IMR-90 (cell line): ENCODE data around the gene ARHGEF17. TPM values are rescaled to one million over a fixed set of nuclear protein-coding genes. Genes with fewer than 3 reads are reported as not detected.

Experiments
- ATAC-seq: fragments of 200-7000 bp; cut with Tn5 transposase; 2 replicates; pipeline ENCODE4 v1.9.1; 2020; ENCODE audit warnings: low read depth, mild to moderate bottlenecking, moderate library complexity
- BruUV-seq: library from RNA; stranded (reverse); fragments of 400-500 nt; replicated peaks from 2 replicates; lab custom pipeline; 2021; lab: Mats Ljungman, UMichigan
- CTCF ChIA-PET: fragments of 300-600 bp; formaldehyde crosslinking; extraction: SDS; loops from one replicate; lab custom pipeline; 2021; ENCODE audit warnings: antibody characterized with exemption; lab: Yijun Ruan, JAX
- POLR2A ChIA-PET: fragments of 300-600 bp; sonication (Branson Sonifier 250); formaldehyde crosslinking; loops from one replicate; lab custom pipeline; 2022; ENCODE audit warnings: antibody characterized with exemption; ENCODE audit not compliant: unreplicated experiment; lab: Charles Lee
- DNase-seq: peaks from one replicate; pipeline ENCODE4 v3.0.0; 2013
- H2AFZ ChIP-seq: replicated peaks from 2 replicates; pipeline ENCODE3; 2013; ENCODE audit warnings: low read length, mild to moderate bottlenecking; ENCODE audit not compliant: poor library complexity
- H2AK5ac ChIP-seq: 2 replicates; pipeline ENCODE4 v1.6.1; 2013; ENCODE audit warnings: low read depth, low read length, inconsistent platforms
- H2AK9ac ChIP-seq: replicated peaks from 2 replicates; pipeline ENCODE3; 2013; ENCODE audit warnings: mild to moderate bottlenecking, low read depth, low read length, moderate library complexity; ENCODE audit not compliant: poor library complexity
- H2BK120ac ChIP-seq: 2 replicates; pipeline ENCODE4 v1.6.1; 2013; ENCODE audit warnings: low read depth, low read length, inconsistent platforms
- H2BK15ac ChIP-seq: 3 replicates; pipeline ENCODE4 v1.6.1; 2013; ENCODE audit warnings: low read depth, low read length, inconsistent platforms
- H2BK20ac ChIP-seq: 2 replicates; pipeline ENCODE4 v1.6.1; 2013; ENCODE audit warnings: low read depth, mild to moderate bottlenecking, inconsistent platforms, low read length, moderate library complexity
- H2BK5ac ChIP-seq: 2 replicates; pipeline ENCODE4 v1.6.1; 2013; ENCODE audit warnings: mild to moderate bottlenecking, low read depth, low read length, inconsistent platforms; ENCODE audit not compliant: poor library complexity, severe bottlenecking
- H3K14ac ChIP-seq: replicated peaks from 2 replicates; pipeline ENCODE4 v1.6.1; 2013; ENCODE audit warnings: low read depth, low read length, inconsistent platforms
- H3K18ac ChIP-seq: 2 replicates; pipeline ENCODE4 v1.6.1; 2013; ENCODE audit warnings: low read depth, low read length, control low read depth
- H3K23ac ChIP-seq: 2 replicates; pipeline ENCODE4 v1.6.1; 2013; ENCODE audit warnings: low read depth, low read length, inconsistent platforms
- H3K27ac ChIP-seq: 2 replicates; pipeline ENCODE4 v1.5.1; 2013; ENCODE audit warnings: mild to moderate bottlenecking, control low read depth, low read length; ENCODE audit not compliant: insufficient read depth
- H3K27me3 ChIP-seq: 2 replicates; pipeline ENCODE4 v1.6.1; 2013; ENCODE audit warnings: low read length; ENCODE audit not compliant: control insufficient read depth, insufficient read depth
- H3K36me3 ChIP-seq: 2 replicates; pipeline ENCODE4 v1.6.1; 2013; ENCODE audit warnings: low read length, mixed read lengths; ENCODE audit not compliant: control insufficient read depth, insufficient read depth
- H3K4ac ChIP-seq: 2 replicates; pipeline ENCODE4 v1.6.1; 2013; ENCODE audit warnings: low read depth, low read length, inconsistent platforms
- H3K4me1 ChIP-seq: 2 replicates; pipeline ENCODE4 v1.6.1; 2013; ENCODE audit warnings: low read length, mixed read lengths; ENCODE audit not compliant: control insufficient read depth, insufficient read depth
- H3K4me2 ChIP-seq: 2 replicates; pipeline ENCODE4 v1.6.1; 2013; ENCODE audit warnings: low read depth, mild to moderate bottlenecking, control low read depth, low read length, moderate library complexity
- H3K4me3 ChIP-seq: 2 replicates; pipeline ENCODE4 v1.5.1; 2013; ENCODE audit warnings: low read depth, mild to moderate bottlenecking, control low read depth, low read length, moderate library complexity; ENCODE audit not compliant: insufficient read depth
- H3K56ac ChIP-seq: 2 replicates; pipeline ENCODE4 v1.6.1; 2013; ENCODE audit warnings: low read length, inconsistent platforms; ENCODE audit not compliant: insufficient read depth; ENCODE audit errors: extremely low read depth
- H3K79me1 ChIP-seq, 2 experiments: 2 replicates each; pipeline ENCODE4 v1.6.1; 2013; ENCODE audit warnings: low read length in 2 of 2, inconsistent platforms in 1 of 2, low read depth in 1 of 2
- H3K9ac ChIP-seq: 2 replicates; pipeline ENCODE4 v1.6.1; 2013; ENCODE audit warnings: low read depth, low read length, control low read depth
- H3K9me1 ChIP-seq: 2 replicates; pipeline ENCODE4 v1.6.1; 2013; ENCODE audit warnings: low read length, inconsistent platforms; ENCODE audit not compliant: insufficient read depth
- H3K9me3 ChIP-seq: 2 replicates; pipeline ENCODE4 v1.6.1; 2013; ENCODE audit warnings: low read length; ENCODE audit not compliant: control insufficient read depth, insufficient read depth
- H4K20me1 ChIP-seq: 2 replicates; pipeline ENCODE4 v1.6.1; 2013; ENCODE audit warnings: low read length, inconsistent platforms; ENCODE audit not compliant: insufficient read depth
- H4K5ac ChIP-seq: 2 replicates; pipeline ENCODE4 v1.6.1; 2013; ENCODE audit warnings: mild to moderate bottlenecking, low read depth, low read length, control low read depth
- H4K8ac ChIP-seq, 2 experiments: 2 replicates each; pipeline ENCODE4 v1.6.1; 2013; ENCODE audit warnings: low read depth in 2 of 2, low read length in 2 of 2, control low read depth in 1 of 2, inconsistent platforms in 1 of 2
- H4K91ac ChIP-seq: 2 replicates; pipeline ENCODE4 v1.6.1; 2013; ENCODE audit warnings: low read depth, low read length, inconsistent platforms; ENCODE audit not compliant: insufficient read depth
- BHLHE40 ChIP-seq: fragments of 150-350 bp; IDR thresholded peaks from 2 replicates; pipeline ENCODE4 v1.6.1; 2016; ENCODE audit warnings: mild to moderate bottlenecking, low read depth, low read length
- CEBPB ChIP-seq: IDR thresholded peaks from 2 replicates; pipeline ENCODE4 v1.6.1; 2012; ENCODE audit warnings: low read depth, low read length, improper control_type of control experiment
- CHD1 ChIP-seq: IDR thresholded peaks from 2 replicates; pipeline ENCODE4 v1.6.1; 2012; ENCODE audit warnings: low read depth, low read length, improper control_type of control experiment
- CTCF ChIP-seq: conservative IDR thresholded peaks from 2 replicates; pipeline ENCODE4 v1.5.1; 2012; ENCODE audit warnings: mild to moderate bottlenecking, low read depth, low read length, improper control_type of control experiment
- ELK1 ChIP-seq: fragments of 150-350 bp; IDR thresholded peaks from 2 replicates; pipeline ENCODE4 v1.6.1; 2016; ENCODE audit warnings: low read depth, mild to moderate bottlenecking, low read length, moderate library complexity, borderline replicate concordance
- FOS ChIP-seq: fragments of 150-350 bp; IDR thresholded peaks from 2 replicates; pipeline ENCODE4 v1.6.1; 2016; ENCODE audit warnings: low read depth, low read length
- MAFK ChIP-seq: IDR thresholded peaks from 2 replicates; pipeline ENCODE4 v1.6.1; 2012; ENCODE audit warnings: low read depth, low read length, improper control_type of control experiment
- MAZ ChIP-seq: IDR thresholded peaks from 2 replicates; pipeline ENCODE4 v1.6.1; 2012; ENCODE audit warnings: low read depth, mild to moderate bottlenecking, low read length, improper control_type of control experiment, moderate library complexity, borderline replicate concordance
- MXI1 ChIP-seq: IDR thresholded peaks from 2 replicates; pipeline ENCODE4 v1.6.1; 2012; ENCODE audit warnings: low read depth, mild to moderate bottlenecking, low read length, moderate library complexity, borderline replicate concordance
- NFE2L2 ChIP-seq: fragments of 150-350 bp; IDR thresholded peaks from 2 replicates; pipeline ENCODE4 v1.6.1; 2016; ENCODE audit warnings: low read depth, mild to moderate bottlenecking, low read length
- POLR2A ChIP-seq: IDR thresholded peaks from 2 replicates; pipeline ENCODE4 v1.6.1; 2012; ENCODE audit warnings: mild to moderate bottlenecking, low read depth, low read length
- RAD21 ChIP-seq: IDR thresholded peaks from 2 replicates; pipeline ENCODE4 v1.6.1; 2012; ENCODE audit warnings: low read length, improper control_type of control experiment
- RCOR1 ChIP-seq: IDR thresholded peaks from 2 replicates; pipeline ENCODE4 v1.6.1; 2012; ENCODE audit warnings: mild to moderate bottlenecking, low read length, improper control_type of control experiment; ENCODE audit not compliant: insufficient replicate concordance
- RFX5 ChIP-seq: IDR thresholded peaks from 2 replicates; pipeline ENCODE4 v1.8.0; 2012; ENCODE audit warnings: low read depth, mild to moderate bottlenecking, low read length, moderate library complexity
- SMC3 ChIP-seq: fragments of 150-350 bp; IDR thresholded peaks from 2 replicates; pipeline ENCODE4 v1.6.1; 2016; ENCODE audit warnings: low read depth, mild to moderate bottlenecking, antibody characterized with exemption, low read length, moderate library complexity
- USF2 ChIP-seq: fragments of 150-350 bp; IDR thresholded peaks from 2 replicates; pipeline ENCODE4 v1.6.1; 2017; ENCODE audit warnings: mild to moderate bottlenecking, antibody characterized with exemption, low read length, low read depth
- WGBS, 2 experiments: methylation state at CpG; one replicate each; pipeline versions ENCODE4 v1.1.5 to v1.1.7; 2013; ENCODE audit warnings: missing lambda C conversion rate in 2 of 2; ENCODE audit not compliant: insufficient read length in 1 of 2; ENCODE audit errors: extremely low coverage in 2 of 2; 5-methylcytosine and 5-hydroxymethylcytosine counted together
- dilution Hi-C: fragments of 300-500 bp; cut with HindIII; formaldehyde crosslinking; loops from one replicate; pipeline ENCODE4 v1.14.3; 2018; ENCODE audit warnings: low sequenced_read_pairs; ENCODE audit not compliant: unreplicated experiment
- in situ Hi-C: fragments of 300-500 bp; cut with MboI; formaldehyde crosslinking; loops from 3 replicates; pipeline ENCODE4 v1.14.3; 2019; ENCODE audit warnings: low sequenced_read_pairs, inconsistent platforms, mixed read lengths
- intact Hi-C: fragments of 100-400 bp; cut with micrococcal nuclease; formaldehyde crosslinking; loops from 2 replicates; pipeline ENCODE4 v1.10.0; 2022
- polyA plus RNA-seq, 3 experiments: library from polyadenylated mRNA; depleted of rRNA; stranded (reverse); fragments of >200 nt; gene quantifications; 2 replicates each; pipeline ENCODE4 v1.2.3, GENCODE V29; 2012; ENCODE audit warnings: low replicate concordance in 1 of 3
- total RNA-seq: library from RNA; depleted of rRNA; stranded (reverse); fragments of >200 nt; gene quantifications from 2 replicates; pipeline ENCODE4 v1.2.3, GENCODE V29; 2012

The ARHGEF17 gene
- total and polyA plus RNA-seq, 2 of the 4 experiments (the other 2 are of a cell fraction) = 21.7 to 97.7 TPM

- Histone ChIP-seq H3K27ac (peak overlapping the region; percentile 16; the same call in 1 of the 2 replicates), H3K4me2 (no peak overlapping the region), H4K8ac (peak overlapping the region in 1 of 2 experiments; percentile 6; a peak in 1 of 4 replicates), H3K14ac (no peak overlapping the region), H3K23ac (peak overlapping the region; percentile 72; the same call in 1 of the 2 replicates), H4K91ac (no peak overlapping the region), H3K56ac (no peak overlapping the region), H3K9me1 (peaks cover 42% of the 10 kb centered on the region), H2BK20ac (no peak overlapping the region), H2BK5ac (peak overlapping the region; percentile 27), H3K4me3 (no peak overlapping the region), H3K36me3 (peaks cover 13% of the 10 kb centered on the region; the same call in 1 of the 2 replicates), H2BK120ac (no peak overlapping the region), H3K4me1 (peaks cover 68% of the 10 kb centered on the region), H3K79me1 (peaks cover 12 to 86% of the 10 kb centered on the region in 2 experiments; a peak in 3 of 4 replicates), H2AK5ac (peak overlapping the region; percentile 14; the same call in 1 of the 2 replicates), H3K9me3 (no peaks in the 10 kb centered on the region), H2AK9ac (no peak overlapping the region), H4K5ac (no peak overlapping the region), H2BK15ac (no peak overlapping the region), H3K9ac (no peak overlapping the region), H3K4ac (peak overlapping the region; percentile 23; the same call in 1 of the 2 replicates), H4K20me1 (peaks cover 81% of the 10 kb centered on the region), H3K18ac (no peak overlapping the region), H2AFZ (no peak overlapping the region), H3K27me3 (no peaks in the 10 kb centered on the region)
- intact Hi-C loops (no loop called here), in situ Hi-C loops (no loop called here), dilution Hi-C loops (no loop called here)
- CTCF ChIA-PET = no interaction called here
- ATAC-seq (no peak), DNase-seq (no peak)
- POLR2A ChIA-PET = interaction anchor here (1.1 kb wide), 1 partner anchor 9 kb away, joined by 4 read pairs; no protein-coding TSS in a partner anchor
- no TSS peak for BruUV-seq
- 80% methylated on average over 1 of the region's 4 CpGs; no CpG with 5 or more reads in 1 of the 2 experiments for WGBS, 2 experiments
- no peak for TF ChIP-seq MXI1
- TF ChIP-seq ELK1 = no peak
- TF ChIP-seq CTCF = no peak
- no peak for TF ChIP-seq BHLHE40
- no peak for TF ChIP-seq NFE2L2
- no peak for TF ChIP-seq POLR2A
- TF ChIP-seq RAD21 = no peak
- TF ChIP-seq MAZ = no peak
- no peak for TF ChIP-seq CEBPB
- no peak for TF ChIP-seq RCOR1
- TF ChIP-seq FOS = no peak
- no peak for TF ChIP-seq CHD1
- no peak for TF ChIP-seq USF2
- no peak for TF ChIP-seq RFX5
- no peak for TF ChIP-seq SMC3
- TF ChIP-seq MAFK = no peak
Measured at GRCh38 chr11:73317373-73317772, 9.3 kb downstream of the ARHGEF17 start.
